GM21529 (cell line): ENCODE data around the gene MFSD12.
"Not testable (repeated sequence)": the region's sequence is repeated elsewhere in the genome, so short reads cannot be mapped to it uniquely, and the experiment has no call there.

Experiments used
- ATAC-seq: cut with Tn5 transposase; IDR thresholded peaks from one replicate; pipeline ENCODE4 v1.9.1; 2021; ENCODE audit not compliant: unreplicated experiment

MFSD12 gene

DNA sequence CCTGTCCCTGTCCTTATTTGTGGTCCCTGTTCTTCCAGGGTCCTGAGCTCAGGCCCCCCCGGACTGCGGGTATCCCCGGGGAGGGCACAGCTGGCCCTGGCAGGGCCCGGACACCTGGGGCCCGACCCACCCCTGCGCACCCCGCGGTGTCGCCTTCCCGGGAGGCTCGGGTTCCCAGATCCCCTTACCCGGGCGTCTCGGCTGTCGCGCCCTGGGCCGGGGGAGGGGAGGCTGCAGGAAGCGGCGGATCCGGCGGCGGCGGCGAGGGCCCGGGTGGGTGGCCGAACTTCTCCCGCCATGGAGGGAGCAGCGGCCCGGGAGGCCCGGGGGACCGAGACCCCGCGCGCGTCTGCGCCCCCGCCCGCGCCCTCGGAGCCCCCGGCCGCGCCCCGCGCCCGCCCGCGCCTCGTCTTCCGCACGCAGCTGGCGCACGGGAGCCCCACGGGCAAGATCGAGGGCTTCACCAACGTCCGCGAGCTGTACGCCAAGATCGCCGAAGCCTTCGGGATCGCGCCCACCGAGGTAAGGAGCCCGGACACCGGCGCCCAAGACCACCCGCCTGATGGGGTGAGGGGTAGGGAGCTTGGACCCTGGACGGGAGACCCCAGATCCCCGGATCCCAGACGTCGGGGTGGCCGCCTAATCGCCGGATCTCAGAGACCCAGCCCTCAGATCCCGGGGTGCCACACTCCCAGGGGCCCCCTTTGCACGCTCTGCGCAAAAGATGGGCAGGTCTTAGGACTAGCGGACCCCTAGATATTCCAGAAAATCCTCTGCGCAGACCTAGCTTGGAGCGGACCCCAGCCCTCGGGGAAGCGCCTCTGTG, 28.1 kb upstream of the MFSD12 start, which contains the start of gene GIPC3:
GIPC3 (plus strand) TSS at position 178 of the 826 bp plus-strand sequence; CDS start at position 298, 120 bp downstream.
- no peak for ATAC-seq

GRCh38 chr19:3584036-3584802, 26.8 kb upstream of the MFSD12 start:
- ATAC-seq, result not testable (repeated sequence)

- not testable (repeated sequence) for ATAC-seq
These were observed 24.4 kb upstream of the MFSD12 start for GRCh38 chr19:3581792-3582191.

DNA sequence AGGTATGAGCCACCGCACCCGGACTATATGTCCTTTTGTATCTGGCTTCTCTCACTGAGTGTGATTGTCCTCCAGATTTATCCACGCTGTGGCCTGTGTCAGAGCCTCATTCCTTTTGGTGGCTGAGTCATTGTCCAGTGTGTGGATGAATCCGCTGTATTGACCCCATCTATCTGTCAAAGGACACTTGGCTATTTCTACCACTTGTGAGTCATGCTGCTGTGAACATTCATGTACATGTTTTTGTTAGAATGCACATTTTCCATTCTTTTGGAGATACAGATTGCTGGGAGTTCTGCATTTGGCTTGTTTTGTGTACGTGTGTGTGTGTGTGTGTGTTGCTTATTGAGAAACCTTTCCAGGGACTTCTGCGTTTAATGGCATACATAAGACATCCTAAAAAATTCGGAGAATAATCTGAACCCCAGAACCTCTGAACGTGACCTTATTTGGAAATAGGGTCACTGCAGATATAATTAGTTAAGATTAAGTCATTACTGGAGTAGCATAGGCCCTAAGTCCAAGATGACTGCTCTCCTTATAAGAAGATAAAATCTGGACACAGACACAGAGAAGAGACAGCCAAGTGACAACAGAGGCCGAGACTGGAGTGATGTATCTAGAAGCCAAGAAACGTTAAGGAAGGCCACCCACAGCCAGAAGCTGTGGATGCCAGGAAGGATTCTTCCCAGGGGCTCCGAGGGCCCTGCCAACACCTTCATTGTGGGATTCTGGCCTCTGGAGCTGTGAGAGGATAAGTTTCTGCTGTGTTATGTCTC, 23.0 kb upstream of the MFSD12 start:
- ATAC-seq, result no peak

GRCh38 chr19:3578390-3578789, 21.0 kb upstream of the MFSD12 start:
- no peak for ATAC-seq

- no peak for ATAC-seq
These were observed 20.4 kb upstream of the MFSD12 start for GRCh38 chr19:3577723-3578344.

DNA sequence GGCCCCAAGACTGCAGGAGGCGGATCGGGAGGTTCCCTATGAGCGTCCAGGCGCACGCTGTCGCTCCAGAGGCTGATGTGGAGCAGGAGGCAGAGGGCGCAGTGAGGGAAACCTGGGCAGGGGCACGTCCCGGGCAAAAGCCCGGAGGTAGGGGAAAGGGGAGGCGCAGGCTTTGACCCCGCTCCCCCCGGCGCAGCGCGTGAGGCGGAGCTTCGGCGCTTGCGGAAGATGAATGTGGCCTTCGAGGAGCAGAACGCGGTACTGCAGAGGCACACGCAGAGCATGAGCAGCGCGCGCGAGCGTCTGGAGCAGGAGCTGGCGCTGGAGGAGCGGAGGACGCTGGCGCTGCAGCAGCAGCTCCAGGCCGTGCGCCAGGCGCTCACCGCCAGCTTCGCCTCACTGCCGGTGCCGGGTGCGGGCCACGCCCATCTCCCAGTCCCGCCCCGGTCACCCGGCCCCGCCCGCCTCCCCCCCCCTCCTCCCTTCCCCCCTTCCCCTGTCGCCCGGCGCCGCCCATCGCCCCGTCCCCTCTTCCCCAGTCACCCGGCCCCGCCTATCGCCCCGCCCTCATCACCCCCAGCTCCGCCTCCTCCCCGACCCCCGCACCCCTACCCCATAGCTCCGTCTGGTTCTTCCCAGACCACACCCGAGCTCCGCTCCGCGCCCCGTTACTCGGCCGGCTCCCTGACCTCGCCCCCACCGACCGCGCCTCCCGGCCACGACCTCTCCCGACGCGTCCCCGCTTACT, 19.5 kb upstream of the MFSD12 start:
- ATAC-seq, result no peak

DNA sequence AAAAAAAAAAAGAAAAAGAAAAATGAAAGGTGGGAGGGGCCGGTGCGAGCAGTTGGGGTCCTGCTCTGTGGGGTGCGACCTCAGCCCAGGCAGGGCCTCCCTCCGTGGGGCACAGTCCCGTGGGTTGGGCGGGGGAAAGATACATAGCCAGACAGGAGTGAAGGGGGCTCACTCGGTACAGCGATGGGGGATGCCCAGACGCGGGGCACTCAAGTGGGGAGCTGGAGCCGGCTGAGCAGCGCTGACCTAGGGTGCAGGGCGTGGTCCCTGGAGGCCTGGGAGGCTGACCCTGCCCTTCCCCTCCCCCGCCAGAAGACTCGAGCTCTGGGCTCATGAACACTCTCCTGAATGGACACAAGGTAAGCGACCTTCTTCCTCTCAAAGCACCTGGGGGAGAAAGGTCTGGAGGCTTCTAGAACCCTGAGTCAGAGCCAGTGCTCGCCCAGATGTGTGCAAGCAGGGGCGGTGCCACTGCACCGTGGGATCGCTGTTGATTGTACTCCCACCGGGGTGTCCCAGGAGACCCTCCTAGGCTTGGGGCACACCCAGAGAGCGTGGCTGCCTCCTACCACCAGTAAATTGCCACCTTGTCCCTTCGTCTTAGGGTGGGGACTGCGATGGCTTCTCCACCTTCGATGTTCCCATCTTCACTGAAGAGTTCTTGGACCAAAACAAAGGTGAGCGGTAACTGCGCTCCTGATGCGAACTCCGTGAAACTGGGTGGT, 18.7 kb upstream of the MFSD12 start:
- no peak for ATAC-seq

DNA sequence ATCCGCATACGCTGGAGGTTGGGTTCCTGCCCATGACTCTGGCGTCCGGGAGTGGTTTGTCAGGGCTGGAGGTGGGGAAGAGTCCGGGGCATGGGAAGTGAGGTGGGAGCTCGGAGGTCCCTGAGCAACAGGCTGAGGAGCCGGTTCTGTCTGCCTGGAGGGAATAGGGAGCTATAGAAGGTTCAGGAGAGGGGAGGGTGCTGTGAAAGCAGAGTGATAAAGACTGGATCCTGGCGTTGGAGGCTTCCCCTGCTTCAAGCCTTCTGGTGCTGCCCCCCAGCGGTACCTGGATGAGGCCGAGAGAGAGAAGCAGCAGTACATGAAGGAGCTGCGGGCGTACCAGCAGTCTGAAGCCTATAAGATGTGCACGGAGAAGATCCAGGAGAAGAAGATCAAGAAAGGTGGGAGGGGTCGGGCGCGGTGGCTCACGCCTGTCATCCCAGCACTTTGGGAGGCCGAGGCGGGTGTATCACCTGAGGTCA, 17.9 kb upstream of the MFSD12 start:
- ATAC-seq, result no peak

DNA sequence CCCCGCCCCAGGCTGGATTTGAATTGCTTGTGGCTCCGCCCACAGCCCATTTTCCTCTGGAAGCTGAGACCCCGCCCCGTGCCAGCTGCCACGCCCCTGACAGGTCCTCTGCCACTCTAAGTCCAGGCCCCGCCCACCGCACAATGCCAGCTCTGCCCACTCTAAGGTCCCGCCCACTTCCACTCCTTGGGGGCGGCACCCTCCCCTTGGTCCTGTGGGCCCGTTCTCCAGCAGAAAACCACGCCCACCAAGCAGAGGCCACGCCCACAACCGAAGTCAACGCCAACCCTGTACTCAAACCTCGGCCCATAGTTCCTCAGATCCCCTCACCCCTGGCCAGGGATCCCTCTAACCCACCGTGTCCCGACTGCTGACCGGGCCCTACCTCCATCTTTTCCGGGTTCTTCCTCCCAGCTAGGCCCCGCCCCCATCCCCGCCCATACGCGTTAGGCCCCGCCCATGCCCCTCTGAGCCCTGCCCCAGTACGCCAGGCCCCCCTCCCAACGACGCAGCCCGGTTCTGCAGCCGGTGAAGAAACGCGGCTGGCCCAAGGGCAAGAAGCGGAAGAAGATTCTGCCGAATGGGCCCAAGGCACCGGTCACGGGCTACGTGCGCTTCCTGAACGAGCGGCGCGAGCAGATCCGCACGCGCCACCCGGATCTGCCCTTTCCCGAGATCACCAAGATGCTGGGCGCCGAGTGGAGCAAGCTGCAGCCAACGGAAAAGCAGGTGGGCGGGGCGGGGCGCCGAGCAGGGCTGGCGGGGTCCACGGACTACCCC, 16.7 kb upstream of the MFSD12 start:
- no peak for ATAC-seq

DNA sequence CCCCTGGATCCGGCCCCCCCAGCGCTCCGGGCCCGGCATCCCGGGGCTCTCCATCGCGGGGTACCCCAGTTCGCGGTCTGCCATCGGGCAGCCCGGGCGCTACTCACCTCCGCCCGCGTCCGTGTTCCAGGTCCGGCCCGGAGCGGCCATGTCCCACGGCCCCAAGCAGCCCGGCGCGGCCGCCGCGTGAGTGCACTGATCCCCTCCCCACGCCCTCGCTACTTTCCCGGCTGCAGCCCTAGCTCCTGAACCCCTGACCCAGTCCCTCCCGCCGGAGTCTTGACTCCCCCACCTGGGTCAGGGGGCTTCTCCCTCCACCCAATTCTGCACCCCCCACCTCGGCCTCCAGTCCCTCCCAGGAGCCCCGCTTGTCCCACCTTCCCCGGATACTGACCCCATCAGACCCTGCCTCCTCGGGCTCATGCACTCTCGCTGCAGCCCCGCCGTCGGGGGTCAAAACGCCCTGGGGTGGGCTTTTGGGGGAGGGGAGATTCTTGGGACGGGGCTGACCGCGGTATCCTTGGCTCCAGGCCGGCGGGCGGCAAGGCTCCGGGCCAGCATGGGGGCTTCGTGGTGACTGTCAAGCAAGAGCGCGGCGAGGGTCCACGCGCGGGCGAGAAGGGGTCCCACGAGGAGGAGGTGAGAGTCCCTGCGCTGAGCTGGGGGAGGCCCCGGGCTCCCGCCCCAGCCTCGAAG, 15.9 kb upstream of the MFSD12 start:
- peak; percentile 12 for ATAC-seq

- no peak for ATAC-seq
These were observed 15.4 kb upstream of the MFSD12 start, which contains the start of gene HMG20B for GRCh38 chr19:3572855-3573161. TSS of gene HMG20B (plus strand) at chr19:3572944. CDS start at chr19:3573310, 366 bp downstream.

DNA sequence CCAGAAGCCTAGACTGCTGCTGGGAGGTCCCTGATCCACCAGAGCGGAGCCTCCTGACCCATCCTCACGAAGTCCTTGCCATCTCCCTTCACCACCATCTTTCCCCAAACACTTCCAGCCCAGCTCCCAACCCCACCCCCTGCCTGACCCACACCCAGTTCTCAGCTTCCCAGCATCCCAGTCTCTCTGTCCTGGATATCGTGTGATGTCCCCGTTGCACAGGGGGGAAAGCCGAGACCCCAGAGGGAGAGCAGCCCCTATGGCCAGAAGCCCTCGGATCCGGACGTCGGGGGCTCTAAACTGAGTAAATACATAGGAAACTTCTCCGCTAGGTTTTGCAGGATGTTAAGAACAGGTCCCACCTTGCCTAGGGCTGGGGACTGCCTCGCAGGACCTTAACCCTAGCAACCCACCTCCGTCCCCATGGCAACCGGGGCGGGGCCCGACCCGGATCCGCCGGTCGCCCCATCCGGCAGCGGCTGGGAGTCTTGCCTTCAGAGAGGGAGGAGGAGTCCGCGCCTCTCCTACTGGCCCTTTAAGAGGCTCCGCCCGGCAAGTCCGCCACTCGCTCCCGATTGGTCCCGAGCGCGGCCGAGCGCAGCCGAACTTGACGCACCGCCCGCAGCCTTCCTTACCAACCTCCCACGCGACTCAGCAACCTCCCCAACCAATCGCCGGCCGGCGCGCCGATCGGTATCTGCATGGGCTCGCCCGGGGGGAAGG, 14.9 kb upstream of the MFSD12 start:
- peak; percentile 91 for ATAC-seq

DNA sequence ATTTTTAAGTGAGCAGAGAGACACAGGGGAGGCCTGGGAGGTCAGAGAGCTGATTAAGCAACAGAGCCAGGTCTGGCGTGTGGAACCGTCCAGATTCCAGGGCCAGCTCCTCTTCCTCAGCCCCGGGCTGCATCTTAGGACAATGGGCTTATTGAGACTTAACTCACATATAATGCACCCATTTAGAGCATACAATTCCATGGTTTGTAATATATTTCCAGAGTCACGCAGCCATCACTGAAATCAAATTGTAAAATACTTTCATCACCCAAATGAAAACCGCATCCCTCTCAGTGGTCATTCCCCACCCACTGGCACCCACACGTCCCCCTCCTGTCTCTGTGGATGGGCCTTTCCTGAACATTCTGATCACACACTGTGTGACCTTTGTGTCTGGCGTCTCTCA, 13.2 kb upstream of the MFSD12 start:
- ATAC-seq, result no peak

DNA sequence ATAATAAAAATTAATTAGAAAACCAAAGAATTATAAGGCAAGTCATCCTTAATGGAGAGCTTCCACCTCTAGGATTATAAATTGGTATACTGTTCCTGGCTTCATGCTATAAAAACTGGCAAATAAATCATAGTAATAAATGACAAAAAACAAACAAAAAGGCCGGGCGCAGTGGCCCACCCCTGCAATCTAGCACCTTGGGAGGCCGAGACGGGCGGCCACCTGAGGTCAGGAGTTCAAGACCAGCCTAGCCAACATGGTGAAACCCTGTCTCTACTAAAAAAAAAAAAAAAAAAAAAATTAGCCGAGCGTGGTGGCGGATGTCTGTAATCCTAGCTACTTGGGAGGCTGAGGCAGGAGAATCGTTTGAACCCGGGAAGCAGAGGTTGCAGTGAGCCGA, 12.7 kb upstream of the MFSD12 start:
- ATAC-seq, result not testable (repeated sequence)

GRCh38 chr19:3565139-3565538, 7.8 kb upstream of the MFSD12 start:
- no peak for ATAC-seq
